Midbrain (tissue), 1 donor: ENCODE data around the gene VEGFB.

Experiments
- DNase-seq: peaks from one replicate; lab custom pipeline; 2025; lab: John Stamatoyannopoulos, UW

VEGFB gene

DNA sequence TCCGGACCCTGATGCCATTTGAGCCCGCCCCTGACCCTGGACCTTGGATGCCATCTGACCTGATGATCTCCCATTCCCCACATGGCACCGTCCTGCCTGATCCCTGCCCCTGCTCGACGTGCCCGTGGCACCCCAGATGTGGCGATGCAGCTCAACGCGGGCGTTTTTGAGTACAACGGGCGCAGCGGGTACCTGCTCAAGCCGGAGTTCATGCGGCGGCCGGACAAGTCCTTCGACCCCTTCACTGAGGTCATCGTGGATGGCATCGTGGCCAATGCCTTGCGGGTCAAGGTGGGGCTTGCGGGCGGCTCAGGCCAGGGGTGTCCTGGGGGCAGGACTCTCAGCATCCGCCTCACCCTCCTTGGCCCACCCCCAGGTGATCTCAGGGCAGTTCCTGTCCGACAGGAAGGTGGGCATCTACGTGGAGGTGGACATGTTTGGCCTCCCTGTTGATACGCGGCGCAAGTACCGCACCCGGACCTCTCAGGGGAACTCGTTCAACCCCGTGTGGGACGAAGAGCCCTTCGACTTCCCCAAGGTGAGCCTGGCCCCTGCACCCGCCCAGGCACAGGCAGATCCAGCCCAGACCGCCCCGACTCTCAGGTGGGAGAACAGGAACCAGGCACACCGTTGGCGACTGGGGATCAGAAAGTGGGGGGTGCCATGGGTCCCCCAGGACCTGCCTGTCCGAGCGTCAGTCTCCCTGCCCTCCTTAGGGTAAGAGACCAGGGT is 28.1 kb downstream of the VEGFB start:
- no peak for DNase-seq

GRCh38 chr11:64263021-64263946 is 28.9 kb downstream of the VEGFB start:
- no peak for DNase-seq

DNA sequence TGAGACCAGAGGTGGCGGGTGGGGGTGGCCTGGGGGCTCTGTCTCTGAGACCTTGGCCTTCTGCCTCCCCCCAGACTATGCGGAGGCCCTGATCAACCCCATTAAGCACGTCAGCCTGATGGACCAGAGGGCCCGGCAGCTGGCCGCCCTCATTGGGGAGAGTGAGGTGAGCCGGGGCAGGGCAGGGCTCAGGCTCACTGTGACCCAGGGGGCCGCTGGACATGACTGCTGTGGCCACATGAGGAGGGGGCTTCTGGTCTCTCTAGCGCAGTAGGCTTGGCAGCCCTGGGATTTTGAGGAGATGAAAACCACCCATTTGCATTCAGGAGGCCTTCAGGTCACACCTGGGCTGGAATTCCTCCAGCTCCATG is 29.5 kb downstream of the VEGFB start:
- DNase-seq, result no peak

DNA sequence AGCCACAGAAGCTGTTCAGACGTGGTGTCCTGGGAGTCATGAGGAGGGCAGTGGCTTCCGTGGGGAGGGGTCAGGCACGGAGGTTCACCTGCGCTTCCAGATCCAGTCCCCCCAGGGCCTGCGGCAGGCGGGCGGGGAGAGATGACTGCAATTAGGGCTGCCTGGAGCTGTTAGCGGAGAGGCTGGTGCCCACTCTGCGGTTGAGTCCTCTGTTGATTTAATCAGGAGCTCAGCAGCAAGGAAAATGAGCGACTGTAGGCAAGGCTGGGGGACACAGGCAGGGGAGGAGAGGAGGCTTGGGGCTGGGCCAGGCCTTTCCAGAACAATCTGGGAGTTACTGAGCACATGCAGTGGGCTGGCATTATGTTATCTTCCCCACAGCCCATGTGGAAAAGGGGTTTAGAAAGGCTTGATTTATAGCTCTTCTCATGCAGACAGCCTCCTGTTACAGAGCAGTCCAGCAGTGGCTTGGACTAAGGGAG is 30.0 kb downstream of the VEGFB start:
- DNase-seq, result no peak

- no peak for DNase-seq
Observed at GRCh38 chr11:64265176-64266160, 31.1 kb downstream of the VEGFB start.

- no peak for DNase-seq
Observed at GRCh38 chr11:64266339-64266738, 32.0 kb downstream of the VEGFB start.

- no peak for DNase-seq
Observed at GRCh38 chr11:64267207-64267945, 33.0 kb downstream of the VEGFB start.

DNA sequence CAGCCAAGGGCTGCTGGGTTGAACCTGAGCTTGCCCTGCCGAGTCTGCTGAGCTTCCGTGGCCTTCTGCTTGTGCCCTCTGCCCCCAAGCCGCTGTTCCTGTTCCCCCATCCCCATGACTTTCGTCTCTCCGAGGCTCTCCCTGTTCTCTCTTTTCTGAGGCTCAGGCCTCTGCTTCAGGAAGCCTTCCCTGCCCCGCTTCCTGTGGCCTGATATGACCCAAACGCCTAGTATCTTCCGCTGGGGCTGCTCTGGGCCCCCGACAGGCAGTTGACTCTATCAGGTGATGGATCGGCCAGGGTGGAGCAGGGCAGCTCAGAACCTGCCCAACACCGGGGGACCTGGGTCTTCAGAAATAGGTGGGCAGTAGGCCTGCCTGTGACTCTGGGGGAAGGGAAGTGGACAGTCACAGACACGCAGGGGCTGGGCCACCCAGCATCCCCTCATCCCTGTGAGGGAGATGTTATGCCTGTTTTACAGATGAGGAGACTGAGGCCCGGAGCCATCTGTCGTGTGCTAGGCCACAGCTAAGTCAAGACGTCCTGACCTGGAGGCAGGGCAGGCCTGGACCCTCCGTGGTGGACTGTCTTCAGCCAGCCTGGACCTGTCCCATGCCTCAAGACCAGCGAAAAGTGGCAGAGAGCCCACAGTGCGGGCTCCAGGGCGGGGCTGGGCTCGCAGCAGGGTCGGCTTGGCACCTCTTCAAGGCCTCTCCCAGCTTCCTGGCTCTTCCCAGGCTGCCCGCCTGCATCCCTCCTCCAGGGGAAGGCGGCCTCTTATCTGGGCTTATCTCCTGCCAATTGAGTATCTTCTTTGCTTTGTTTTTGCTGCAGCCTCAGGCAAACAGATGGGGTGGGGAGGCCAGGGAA is 33.9 kb downstream of the VEGFB start:
- peak; percentile 14 for DNase-seq

DNA sequence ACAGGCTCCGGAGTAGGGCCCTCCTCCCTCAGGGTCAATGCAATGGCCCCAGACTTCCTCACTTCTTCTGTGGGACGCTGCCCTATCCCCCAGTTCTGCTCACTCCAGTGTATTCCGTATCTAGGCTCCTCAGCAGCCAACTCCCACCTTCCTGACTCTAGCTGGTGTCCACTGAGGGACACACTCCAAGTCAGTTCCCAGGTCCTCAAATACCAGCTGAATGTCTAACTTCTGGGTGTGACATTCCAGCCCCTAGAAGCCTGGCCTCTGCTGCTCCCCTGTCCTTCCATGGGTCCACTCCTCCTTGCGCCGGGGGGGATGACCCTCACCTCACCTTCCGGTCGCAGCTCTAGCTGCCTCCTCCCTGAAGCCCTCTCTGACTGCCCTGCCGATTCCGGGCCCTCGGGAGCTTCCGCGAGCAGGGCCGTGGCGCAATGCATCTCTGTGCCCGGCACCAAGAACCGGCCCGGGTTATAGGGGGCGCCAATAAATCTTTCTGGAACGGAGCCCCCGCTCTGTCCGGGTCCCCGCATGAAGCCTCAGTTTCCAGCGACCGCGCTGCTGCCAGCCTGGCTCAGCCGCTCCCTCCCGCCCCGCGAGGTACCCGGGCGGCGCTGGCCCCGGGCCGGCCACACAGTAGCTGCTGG is 34.6 kb downstream of the VEGFB start:
- peak; percentile 68 for DNase-seq

DNA sequence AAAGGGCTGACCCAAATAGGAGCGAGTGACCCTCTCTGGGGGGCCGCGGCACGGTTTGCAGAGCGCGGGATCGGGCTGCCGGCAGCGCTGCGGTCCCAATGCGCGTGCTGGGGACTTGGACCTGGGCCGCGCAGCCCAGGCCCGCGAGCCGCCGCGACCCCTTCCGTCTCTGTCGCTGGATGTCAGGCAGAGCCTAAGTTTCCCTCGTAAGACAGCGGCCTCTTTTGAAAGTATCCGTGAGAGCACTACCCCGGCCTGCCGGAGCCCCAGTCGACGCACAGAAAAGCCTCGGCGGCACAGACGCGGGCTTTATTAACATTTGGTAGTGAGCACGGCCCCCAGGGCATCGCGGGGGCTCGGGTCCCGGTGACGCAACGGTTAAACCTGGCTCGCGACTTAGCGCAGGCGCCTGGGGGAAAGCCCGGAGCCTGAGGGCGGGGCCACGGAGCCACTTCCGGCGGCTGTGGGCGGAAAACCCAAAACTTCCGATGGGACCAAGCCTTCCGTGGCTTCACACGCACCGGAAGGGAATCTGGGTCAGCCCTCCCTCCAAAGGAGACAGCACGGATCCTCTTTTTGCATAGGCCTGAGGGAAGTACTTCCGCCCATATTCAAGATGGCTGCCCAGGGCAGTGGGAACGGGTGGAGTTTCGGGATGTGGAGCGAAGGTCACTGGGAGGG is 35.3 kb downstream of the VEGFB start:
- DNase-seq, result peak; percentile 100

GRCh38 chr11:64275031-64275800 is 40.8 kb downstream of the VEGFB start:
- DNase-seq, result no peak

DNA sequence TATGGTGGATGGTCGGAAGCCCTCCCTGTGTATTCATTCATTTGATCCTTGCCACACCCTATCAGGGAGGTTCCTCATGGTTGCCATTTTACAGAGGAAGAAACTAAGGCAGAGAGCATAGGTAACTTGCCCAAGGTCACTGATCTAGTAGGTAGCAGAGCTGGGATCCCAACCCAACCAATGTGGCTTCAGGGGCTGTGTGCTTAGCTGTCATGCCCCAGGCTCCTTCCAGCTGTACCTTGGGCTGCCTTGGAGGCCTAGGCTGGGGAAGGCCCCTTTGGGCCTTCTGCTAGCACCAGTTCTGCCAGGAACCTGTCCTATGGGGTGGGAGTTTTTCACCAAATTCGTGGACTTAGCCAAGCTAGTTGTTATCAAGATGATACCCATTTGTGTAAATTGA is 41.5 kb downstream of the VEGFB start:
- no peak for DNase-seq

GRCh38 chr11:64276653-64277431 is 42.5 kb downstream of the VEGFB start:
- DNase-seq, result no peak

DNA sequence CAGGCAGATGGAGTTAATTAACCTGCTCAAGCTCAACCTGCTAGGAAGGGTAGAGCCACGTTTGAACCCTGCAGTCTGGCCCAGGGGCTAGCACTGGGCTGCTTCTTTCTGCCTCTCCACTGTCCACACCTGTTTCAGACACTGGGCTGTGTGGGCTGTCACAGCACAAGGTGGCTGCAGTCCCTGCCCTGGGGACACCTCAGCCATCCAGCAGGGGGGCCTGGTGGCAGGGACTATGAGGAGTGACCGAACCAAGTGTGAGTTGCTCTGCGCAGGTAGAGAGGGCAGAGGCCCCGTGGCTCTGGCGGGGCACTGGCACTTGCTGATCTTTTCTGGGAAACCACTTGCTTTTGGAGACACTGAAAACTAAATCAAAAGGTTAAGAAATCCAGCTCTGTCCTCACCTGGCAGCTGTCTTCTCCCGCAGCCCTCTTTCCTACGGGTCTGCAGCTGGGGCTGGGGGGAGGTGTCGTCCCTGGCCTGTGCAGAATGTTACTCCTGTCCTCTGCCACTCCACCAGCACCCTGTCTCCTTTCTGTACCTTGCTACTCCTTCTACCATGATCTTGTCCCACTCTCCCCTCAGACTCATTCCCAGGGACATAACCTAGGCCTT is 44.3 kb downstream of the VEGFB start:
- DNase-seq, result no peak

DNA sequence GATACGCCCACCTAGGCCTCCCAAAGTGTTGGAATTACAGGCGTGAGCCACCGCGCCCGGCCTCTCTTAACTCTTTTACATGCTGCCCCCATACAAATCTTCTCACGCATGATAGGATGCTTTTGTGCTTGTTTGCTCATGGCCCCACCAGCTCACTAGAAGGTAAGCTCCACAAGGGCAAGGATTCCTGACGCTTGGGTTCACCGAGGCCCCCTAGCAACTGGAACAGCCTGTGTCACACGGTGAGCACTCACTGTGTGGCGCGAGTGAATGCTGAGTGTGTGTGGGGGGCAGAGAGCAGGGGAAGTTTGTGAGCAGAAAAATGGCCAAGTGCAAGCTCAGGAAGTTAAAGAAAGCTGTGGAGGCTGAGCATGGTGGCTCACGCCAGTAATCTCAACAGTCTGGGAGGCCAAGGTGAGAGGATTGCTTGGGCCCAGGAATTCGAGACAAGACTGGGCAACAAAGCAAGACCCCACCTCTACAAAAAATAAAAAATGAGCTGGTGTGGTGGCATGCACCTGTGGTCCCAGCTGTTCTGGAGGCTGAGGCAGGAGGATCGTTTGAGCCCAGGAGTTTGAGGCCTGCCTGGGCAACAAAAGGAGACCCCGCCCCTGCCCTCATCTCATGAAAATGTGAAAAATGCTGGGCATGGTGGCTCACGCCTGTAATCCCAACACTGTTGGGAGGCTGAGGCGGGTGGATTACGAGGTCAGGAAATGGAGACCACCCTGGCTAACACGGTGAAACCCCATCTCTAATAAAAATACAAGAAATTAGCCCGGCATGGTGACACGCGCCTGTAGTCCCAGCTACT is 47.8 kb downstream of the VEGFB start:
- no peak for DNase-seq

- DNase-seq, result no peak
Observed at GRCh38 chr11:64283092-64283491, 48.7 kb downstream of the VEGFB start.
